ENCODE results near the gene TGM3. TPM values are rescaled to one million over a fixed set of nuclear protein-coding genes. Genes with fewer than 3 reads are reported as not detected.

The TGM3 gene
- total and polyA plus RNA-seq, 2 of the 4 experiments (the other 2 are of a cell fraction): not detected

- no peak overlapping the region for H3K56ac ChIP-seq (ENCODE audit: extremely low read depth, insufficient read depth, low read length)
- H2BK15ac ChIP-seq (ENCODE audit: low read depth, low read length): no peak overlapping the region
- TF ChIP-seq BHLHE40 (IDR thresholded peaks at IDR 0.05; ENCODE audit: low read depth, low read length) (no peak), USF2 (IDR thresholded peaks at IDR 0.05; ENCODE audit: low read depth, low read length) (no peak), NFE2L2 (IDR thresholded peaks at IDR 0.05; ENCODE audit: low read depth, low read length) (no peak), RAD21 (IDR thresholded peaks at IDR 0.05; ENCODE audit: low read length) (no peak), CTCF (conservative IDR thresholded peaks at IDR 0.05; ENCODE audit: low read depth, low read length) (no peak)
- no peak overlapping the region for H3K18ac ChIP-seq (ENCODE audit: low read depth, low read length)
- H2BK120ac ChIP-seq (ENCODE audit: low read depth, low read length): no peak overlapping the region
- in situ Hi-C loops (cut with MboI; ENCODE audit: low sequenced_read_pairs) (no loop called here), dilution Hi-C loops (cut with HindIII; ENCODE audit: low sequenced_read_pairs, unreplicated experiment) (no loop called here), intact Hi-C loops (cut with micrococcal nuclease) (no loop called here)
- H4K20me1 ChIP-seq (ENCODE audit: insufficient read depth, low read length): no peaks in the 10 kb centered on the region
- H4K5ac ChIP-seq (ENCODE audit: low read depth, low read length): no peak overlapping the region
- no peak overlapping the region for H2AFZ ChIP-seq (replicated peaks; ENCODE audit: low read length, poor library complexity)
- H3K14ac ChIP-seq (replicated peaks; ENCODE audit: low read depth, low read length): no peak overlapping the region
- no TSS peak for BruUV-seq (replicated peaks)
- DNase-seq (no peak), ATAC-seq (ENCODE audit: low read depth) (no peak)
- H3K9me3 ChIP-seq (ENCODE audit: control insufficient read depth, insufficient read depth, low read length): no peaks in the 10 kb centered on the region
- no peak overlapping the region for H4K8ac ChIP-seq (ENCODE audit: low read depth in 2 of 2, low read length in 2 of 2)
- no peak overlapping the region for H3K9ac ChIP-seq (ENCODE audit: low read depth, low read length)
- no peaks in the 10 kb centered on the region for H3K79me1 ChIP-seq (ENCODE audit: low read depth in 1 of 2, low read length in 2 of 2)
- no peak overlapping the region for H3K23ac ChIP-seq (ENCODE audit: low read depth, low read length)
- H2AK5ac ChIP-seq (ENCODE audit: low read depth, low read length): no peak overlapping the region
- H2AK9ac ChIP-seq (replicated peaks; ENCODE audit: low read depth, low read length, poor library complexity): no peak overlapping the region
- H3K4me3 ChIP-seq (ENCODE audit: insufficient read depth, low read depth, low read length): no peak overlapping the region
- H3K36me3 ChIP-seq (ENCODE audit: control insufficient read depth, insufficient read depth, low read length): no peaks in the 10 kb centered on the region
- no peaks in the 10 kb centered on the region for H3K4me1 ChIP-seq (ENCODE audit: control insufficient read depth, insufficient read depth, low read length)
- no peak overlapping the region for H2BK20ac ChIP-seq (ENCODE audit: low read depth, low read length)
- no peak overlapping the region for H4K91ac ChIP-seq (ENCODE audit: insufficient read depth, low read depth, low read length)
- no peak overlapping the region for H3K4me2 ChIP-seq (ENCODE audit: low read depth, low read length)
- H3K9me1 ChIP-seq (ENCODE audit: insufficient read depth, low read length): no peaks in the 10 kb centered on the region
- CTCF ChIA-PET: no interaction called here
- POLR2A ChIA-PET (ENCODE audit: unreplicated experiment): interaction anchor here (0.6 kb wide), 1 partner anchor 12 kb away, joined by 3 read pairs; no protein-coding TSS in a partner anchor
- no peak overlapping the region for H2BK5ac ChIP-seq (ENCODE audit: low read depth, low read length, poor library complexity, severe bottlenecking)
- H3K4ac ChIP-seq (ENCODE audit: low read depth, low read length): no peak overlapping the region
- no peak overlapping the region for H3K27ac ChIP-seq (ENCODE audit: insufficient read depth, low read length)
- no CpG with 5 or more reads among the region's 5 CpGs for WGBS, 2 experiments (ENCODE audit: extremely low coverage in 2 of 2, insufficient read length in 1 of 2)
- peaks cover 19% of the 10 kb centered on the region for H3K27me3 ChIP-seq (ENCODE audit: control insufficient read depth, insufficient read depth, low read length)
These were observed 47.0 kb upstream of the TGM3 start for GRCh38 chr20:2248837-2249236.
